Hematopoietic multipotent progenitor cell (in vitro differentiated cells): Measurements from ENCODE around the gene DISP2. TPM values are rescaled to one million over a fixed set of nuclear protein-coding genes. Genes with fewer than 3 reads are reported as not detected.

Experiments used
- DNase-seq, 3 donors: peaks; one replicate each; pipeline ENCODE4 v3.0.0-alpha.2; 2011 to 2015; ENCODE audit warnings: low read depth in 2 of 3, low spot score in 2 of 3
- total RNA-seq: library from RNA; depleted of rRNA; stranded (reverse); fragments of >200 nt; gene quantifications from one replicate; pipeline ENCODE4 v1.2.3, GENCODE V29; 2012

Gene DISP2
- total RNA-seq, 1 donor, result 0.54 TPM

DNA sequence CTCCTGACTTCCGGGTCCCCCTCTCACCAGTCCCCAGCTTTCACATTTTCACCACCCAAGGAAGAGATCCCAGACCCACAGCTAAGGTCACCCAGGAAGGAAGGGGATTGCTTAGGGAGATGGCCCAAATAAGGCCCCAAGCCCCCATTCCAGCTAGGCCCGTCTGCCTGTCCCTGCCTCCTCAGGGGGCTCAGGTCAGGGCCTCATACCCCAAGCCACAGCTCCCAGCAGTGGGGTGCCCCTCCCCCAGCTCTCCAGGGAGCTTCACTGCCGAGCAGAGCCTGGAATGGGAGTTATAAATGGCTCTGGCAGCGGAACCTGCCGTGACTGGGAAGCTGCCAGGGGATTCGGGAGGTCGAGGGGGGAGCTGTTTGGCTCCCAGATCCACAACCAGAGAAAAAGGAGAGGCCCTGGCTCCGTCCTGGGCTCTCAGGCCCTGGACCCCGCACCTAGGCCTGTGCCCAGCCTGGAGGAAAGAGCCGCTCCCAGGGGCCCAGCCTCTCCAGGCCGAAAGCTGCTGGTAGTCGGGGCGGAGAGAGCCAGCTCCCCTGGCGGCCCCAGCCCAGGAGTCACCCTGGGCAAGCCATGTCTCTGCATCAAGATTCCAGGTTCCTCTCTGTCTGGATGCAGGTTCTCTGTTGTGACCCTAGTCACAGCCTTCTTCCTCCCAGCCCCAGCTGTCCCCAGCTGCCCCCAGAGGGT lies 17.8 kb upstream of the DISP2 start:
- DNase-seq, result no peak

DNA sequence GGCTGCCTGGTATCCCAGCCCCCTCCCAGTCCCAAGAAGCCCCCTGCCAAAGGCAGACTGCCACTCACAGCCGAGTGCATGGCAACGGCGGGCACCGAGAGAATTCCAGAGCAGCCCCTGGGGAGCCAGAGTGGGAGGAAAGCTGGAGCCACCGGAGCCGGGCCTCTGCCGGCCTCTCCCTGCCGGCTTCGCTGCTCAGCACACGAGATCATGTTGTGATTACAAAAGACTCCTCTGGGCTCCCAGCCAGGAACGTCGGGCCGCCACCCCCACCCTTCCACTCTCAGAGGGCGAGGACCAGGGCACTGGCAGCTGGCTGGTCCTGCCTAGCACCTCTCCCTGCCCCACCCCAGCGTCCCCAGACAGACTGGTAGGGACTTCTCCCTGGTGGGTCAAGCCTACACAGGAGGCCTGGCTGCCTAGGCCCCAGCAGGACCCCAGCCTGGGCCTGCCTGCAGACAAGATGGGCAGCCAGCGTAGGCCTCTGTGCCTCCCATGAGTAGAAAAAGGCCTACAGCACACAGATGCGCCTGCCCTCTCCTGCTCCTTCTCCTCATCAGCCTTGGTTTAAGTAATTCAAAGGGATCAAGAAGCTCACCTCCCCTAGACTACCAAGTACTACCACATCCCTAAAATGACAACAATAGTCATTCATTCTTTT lies 17.1 kb upstream of the DISP2 start, which contains the start of gene CCDC9B:
CCDC9B (minus strand) TSS at position 200 of the 661 bp plus-strand sequence; CDS start at position 80, 120 bp downstream.
- DNase-seq, result peak in 1 of 3 donors; percentile 69

DNA sequence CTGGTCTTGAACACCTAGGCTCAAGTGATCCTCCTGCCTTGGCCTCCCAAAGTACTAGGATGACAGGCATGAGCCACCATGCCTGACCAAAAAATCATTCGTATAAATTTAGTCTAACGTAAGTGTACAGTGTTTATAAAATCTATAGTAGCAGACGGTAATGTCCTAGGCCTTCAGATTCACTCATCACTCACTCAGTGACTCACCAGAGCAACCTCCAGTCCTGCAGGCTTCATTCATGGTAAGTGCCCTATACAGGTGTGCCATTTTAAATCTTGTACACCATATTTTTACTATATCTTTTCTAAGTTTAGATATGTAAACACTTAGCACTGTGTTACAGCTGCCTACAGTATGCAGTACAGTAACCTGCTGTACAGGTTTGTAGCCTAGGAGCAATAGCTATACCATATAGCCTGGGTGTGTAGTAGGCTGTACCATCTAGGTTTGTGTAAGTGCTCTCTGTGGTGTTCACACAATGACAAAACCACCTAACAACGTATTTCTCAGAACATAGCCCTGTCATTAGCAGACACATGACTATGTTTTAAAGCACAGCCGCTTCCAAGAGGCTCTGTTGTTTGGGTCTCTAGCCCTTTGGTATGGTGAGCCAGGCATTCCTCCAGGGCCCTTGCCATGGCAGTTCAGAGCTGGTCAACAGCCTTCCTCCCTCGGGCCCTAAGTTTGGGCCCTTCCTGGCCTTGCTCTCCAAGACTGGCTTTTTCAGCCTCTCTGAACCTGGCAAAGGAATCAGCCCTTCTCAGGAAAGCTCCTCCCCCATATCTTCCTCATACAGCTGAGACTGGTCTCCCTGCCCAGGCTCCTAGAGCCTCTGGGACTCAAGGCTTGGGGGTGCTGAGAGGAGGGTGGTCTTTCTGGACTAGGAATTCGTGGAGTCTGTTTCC lies 15.4 kb upstream of the DISP2 start:
- no peak for DNase-seq

DNA sequence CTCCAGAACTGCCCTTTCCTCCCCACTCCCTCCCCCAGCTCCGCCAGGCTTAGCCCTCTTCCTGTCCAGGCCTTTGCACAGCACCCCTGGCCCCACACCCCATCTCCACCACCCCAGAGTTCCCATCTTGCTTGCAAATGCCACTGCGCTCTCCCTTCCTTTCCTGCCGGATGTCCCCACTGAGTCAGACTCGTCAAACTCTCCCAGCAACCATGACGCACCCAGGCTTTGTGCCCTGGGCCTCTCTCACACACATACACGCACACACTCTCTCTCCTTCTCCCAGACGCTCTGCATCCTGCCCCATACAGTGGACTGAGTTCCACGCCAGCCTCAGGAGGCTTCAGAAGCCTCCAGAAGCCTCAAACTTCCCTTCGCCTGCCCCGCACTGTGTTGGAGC lies 14.5 kb upstream of the DISP2 start:
- no peak for DNase-seq

DNA sequence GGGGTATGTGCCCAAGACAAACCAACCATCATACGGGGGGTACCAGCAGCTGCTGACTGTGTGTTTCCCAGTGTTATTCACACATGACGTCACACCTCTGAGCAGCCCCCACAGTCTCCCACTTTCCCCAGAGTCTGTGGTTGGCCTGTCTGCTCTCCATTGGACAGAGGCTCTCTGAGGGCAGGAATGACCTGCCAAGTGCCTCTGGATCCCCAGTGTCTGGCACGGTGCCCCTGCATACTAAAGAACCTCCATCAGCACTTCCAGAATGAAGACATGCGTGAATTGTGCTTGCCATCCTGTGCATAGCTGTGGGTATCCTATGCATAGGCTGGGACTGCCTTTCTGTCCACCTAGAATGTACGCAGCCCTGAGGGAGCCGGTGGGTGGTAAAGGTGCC lies 13.8 kb upstream of the DISP2 start:
- DNase-seq, result no peak

DNA sequence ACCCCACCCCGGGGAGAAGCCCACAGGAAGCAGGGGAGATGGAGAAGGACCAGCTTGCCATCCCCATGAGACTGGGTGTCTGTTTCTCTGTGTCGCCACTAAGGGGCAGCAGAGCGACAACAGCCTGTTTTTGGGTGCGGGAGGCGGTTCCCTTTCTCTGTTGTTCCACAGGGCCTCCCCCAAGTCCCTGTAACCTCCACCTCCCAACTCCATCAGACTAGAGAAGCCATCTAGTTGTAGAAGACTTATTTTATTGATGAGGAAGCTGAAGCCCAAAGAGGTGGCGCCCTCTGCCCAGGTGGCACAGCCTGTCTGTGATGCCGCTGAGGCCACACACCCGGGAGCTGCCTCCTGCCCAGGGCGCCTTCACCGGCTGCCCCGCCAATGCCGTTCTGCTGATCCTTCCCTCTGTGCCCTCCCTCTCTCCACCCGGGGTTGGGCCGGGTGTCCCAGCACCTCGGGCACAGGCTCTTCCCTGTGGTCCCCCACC lies 13.3 kb upstream of the DISP2 start:
- peak in 1 of 3 donors; percentile 77 for DNase-seq

DNA sequence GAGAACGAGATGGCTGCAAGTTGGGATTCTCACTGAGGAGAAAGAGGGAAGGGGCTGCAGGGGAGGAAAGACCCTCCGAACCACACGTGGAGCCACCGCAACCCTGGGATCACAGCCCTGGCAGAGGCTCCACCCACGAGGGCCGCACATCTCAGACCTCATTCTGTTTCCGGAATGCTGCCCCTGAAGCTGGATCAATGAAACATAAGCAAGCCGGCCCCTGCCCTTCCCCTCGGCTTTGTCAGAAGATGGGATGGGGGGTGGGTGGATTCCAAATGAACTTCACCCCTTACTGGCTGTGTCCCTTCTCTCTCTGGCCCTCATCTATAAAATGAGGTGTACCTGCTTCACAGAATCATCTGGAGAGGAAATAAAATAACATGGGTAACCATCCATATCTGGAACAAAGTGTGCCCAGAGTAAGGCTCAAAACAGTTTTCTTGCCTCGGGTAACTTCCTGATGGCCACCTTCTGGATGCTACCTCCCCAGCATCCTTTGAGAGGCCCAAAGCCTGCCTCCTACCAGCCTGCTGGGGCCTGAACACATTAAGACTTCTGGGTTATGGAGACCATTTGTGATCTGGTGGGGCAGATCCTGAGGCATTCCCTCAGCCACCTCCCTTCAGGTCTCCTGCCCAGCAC lies 12.7 kb upstream of the DISP2 start:
- DNase-seq, result no peak

DNA sequence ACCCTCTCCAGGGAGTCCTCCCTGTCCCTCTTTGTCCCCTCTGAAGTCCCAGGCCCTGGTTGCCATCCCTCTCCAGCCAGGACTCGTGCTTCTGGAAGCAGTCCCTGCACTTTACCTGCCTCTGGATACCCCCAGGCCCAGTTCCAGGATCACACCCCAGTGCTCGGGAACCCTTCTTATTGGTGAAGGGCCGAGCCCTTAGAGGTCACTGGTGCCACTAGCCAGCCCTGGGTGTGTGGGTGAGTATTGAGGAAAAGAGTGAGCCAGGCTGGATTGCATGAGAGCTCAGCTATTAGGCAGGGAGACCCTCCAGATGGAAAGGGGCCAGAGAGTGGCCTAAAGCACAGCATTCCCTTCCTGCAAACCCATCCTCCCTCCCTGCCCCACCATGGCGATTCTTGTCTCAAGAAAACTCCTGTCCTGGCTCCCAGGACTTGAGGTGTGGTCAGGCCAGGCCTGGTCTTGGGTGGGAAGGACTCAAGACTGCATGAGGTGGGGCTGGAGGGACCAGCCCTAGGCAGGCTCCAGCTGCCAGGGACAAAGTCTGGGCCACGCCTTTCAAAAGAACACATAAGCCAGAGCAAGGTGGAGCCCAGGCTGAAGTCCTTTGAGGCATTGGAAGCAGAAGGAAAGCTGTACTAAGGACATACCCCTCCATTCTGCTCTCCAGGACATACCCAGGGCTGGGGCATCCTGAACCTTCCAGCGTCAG lies 12.0 kb upstream of the DISP2 start:
- no peak for DNase-seq

DNA sequence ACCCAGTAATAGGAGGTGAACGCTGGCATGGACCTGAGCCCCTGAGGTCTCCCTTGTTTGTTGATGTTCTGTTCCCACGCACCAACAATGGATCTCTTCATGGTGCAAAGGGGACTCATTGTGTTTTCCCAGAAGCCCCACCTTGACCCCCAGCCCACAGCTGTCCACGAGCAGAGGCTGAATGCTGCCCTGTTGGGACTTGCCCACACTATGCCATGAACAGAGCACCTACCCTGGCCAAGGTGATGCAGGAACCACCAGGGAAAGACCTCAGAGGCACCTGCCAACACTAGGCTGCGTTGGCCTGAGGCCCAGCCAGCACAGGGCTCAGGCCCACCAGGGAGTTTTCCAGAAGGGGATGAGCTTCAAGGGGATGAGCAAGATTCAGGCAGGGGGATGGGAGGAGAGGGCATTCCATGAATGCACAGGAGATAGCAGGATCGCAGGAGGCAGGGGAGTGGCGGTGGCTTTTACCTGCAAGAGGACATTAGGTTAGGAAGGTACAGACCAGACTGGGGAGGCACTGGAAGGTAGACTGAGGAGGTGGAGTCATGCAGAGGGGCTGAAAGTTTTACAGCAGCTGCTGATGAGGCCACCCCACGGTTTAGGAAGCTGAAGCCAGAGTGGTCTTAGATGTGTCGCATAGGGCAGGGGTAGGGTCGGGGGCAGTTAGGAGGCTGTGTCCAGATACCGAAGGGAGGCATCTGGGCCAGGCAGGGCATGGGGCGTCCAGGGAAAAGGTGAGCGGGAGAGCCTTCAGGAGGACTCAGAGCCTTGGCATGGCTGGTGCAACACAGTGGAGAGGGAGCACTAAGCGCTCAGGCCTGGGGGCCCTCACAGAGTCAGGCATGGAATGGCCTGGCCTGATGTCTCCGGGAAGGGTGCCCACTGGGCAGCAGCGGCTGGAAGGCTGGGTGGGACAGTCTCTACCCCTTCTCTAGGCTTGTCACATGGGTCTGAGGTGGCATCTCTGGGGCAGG lies 11.2 kb upstream of the DISP2 start:
- no peak for DNase-seq

DNA sequence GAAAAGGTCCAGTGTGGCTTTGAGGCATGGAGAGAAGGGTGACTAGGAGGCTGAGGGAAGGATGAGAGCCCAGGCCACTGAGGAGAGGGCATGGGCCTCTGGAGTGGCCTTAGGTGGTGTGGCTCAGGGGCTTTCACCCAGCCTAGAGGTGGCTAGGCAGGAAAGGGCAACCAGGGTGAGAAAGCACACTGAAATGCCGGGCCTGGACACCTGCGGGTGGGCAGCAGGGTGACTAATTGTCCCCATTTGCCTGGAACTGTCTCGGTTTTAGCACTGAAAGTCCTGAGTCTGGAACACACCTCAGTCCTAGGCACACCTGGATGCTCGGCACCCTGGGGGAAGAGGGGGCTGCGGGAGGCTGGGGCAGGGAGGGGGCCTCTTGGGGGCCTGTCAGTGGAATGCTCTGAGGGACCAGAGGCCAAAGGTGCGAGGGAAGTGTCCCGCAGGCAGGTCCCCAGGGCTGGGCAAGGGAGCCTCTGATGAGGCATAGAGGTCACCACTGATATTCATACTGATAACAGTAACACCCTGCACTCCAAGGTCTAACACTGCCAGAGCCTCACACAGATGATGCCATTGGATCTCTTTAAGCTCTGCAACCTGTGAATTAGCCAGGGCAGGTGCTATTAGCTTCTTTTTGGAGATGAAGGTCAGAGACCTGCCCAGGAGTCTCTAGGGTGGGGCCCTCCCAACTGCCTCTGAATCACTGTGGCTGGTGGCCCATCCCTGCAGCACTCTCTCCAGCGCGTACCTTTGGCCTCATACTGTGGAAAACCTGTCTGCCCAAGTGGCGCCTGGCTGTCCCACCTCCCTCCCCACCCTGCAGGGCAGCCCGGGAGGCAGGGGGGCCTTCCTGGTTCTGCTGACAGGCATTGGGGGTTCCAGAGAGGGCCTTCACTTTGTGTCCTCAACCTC lies 10.2 kb upstream of the DISP2 start:
- no peak for DNase-seq

DNA sequence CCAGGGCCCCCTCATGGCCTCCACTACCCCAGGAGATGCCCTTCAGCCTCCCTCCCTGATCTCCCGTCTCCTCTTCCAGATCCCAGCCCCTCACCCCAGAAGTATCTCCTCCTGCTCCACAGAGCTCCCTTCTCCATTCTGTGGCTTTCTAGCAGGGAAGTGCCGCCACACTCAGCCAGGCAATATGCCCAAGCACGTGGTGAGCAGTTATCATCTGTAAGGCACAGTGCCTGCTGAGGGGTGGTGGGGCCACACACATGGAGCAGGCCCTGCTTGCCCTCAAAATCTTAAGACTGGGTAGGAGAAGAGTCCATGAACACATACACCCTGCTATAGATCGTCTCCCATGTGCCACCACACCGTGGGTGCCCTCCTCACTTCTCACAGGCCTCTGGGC lies 9.5 kb upstream of the DISP2 start:
- DNase-seq, result no peak

DNA sequence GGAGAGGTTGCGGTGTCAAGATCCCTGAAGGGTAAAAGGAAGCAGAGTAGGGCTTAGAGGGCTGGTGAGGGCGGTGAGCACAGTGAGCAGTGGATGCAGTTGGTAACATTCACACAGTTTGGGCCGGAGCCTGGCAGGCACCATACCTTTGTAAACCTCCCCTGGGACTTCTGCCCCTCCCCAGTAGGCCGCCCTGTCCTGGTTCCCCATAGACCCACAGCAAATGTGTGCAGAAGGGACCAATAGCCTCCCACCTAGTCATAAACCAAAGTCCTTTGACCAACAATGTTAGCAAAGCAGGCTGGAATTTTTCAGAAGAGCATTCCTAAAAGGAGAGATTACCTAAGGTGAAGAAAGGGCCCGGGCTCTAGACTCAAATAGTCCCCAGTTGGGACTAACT lies 8.9 kb upstream of the DISP2 start:
- no peak for DNase-seq

DNA sequence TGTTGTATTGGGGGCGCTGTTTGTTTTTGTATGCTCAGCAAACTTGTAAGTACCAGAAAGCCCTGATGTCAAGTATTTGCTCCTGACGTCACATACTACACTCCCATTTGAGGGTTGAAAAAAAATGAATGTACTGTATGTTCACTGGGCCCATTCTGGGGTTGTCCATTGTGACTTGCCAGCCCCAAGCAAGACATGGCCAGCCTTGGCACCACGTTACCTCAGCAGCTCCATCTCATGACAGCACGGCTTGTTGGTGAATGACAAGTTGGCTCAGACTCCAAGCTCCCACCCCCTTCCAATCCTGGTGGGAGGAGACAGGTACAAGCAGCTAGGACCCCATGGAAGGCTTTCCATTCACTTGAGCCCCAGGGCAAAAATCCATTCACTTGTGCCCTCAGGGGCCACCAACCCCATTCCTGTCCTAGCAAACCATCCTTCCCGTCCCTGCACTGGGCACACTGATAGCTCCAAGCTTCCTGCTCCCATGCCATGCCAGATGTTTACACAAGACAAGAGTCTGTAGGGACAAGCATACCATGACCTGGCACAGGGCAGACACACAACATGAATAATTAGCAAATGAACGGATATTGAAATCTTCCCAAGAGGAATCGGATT lies 5.6 kb upstream of the DISP2 start:
- no peak for DNase-seq

DNA sequence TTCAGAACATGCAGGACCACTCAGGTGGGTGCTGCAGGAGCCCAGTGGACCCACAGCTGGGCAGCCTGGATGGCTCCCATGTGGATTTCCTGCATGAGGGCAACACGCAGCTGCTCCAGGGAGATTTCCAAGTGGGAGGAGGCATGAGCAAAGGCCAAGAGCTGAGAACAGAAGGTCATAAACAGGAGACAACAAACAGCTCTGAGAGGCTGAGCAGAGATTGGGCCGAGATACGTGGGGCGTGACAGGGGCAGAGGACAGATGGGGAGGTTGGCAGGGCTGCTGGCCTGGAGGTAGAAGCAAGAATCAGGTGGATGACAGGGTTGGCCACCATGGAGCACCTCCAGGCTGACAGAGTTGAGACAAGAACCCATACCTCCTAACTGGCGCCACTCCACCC lies 4.3 kb upstream of the DISP2 start:
- no peak for DNase-seq

DNA sequence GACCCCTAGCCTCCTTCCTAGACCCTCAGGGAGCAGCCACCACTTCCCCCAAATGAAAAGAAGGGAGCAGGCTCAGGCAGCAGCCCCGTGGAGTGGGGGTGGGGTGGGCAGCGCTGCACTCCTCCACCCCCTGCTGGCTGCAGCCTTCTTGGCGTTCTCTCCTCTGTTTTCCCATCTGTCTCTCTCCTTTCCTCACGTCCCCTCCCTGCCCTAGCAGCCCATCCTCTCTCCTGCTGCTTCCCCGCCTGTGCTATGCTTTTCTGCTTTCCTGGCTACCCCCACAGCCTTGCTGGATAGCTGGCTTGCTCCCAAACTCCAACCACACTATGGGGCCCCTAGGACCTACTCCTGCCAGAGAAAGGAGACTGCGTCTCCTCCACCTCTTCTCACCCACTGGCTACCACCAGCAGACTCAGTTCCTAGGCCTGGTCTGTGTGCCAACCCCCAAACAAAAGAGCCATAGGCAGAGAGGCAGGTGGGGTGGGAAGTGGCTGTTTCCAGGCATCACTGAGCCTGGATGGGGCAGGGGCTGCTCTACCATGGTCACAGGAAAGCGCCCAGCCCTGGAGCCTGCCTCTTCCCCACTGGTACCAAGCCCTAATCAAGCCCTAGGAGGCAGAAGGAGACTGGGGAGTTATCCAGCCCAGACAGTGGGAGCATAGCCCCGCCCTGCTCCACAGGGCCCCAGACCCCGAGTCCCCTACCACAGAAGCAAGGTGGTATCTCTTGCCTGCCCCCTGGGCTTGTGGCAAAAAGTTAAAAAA lies 3.4 kb upstream of the DISP2 start:
- peak in 1 of 3 donors; percentile 47 for DNase-seq

DNA sequence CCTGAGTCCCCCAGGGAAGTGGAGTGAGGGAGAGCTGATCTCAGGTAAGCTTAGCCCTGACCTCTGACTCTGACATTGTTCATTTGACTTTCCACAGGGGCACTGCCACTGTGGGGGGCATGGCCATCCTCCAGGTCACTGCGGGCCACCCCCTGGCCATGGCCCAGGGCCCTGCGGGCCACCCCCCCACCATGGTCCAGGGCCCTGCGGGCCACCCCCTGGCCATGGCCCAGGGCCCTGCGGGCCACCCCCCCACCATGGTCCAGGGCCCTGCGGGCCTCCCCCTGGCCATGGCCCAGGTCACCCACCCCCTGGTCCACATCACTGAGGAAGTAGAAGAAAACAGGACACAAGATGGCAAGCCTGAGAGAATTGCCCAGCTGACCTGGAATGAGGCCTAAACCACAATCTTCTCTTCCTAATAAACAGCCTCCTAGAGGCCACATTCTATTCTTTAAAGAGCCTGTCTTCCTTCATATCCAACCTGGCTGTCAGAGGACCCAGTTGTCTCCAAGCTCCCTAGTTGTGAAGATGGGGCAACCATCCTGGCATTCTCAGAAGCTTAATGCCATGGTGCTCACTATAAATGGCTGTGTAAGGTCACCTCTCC lies 1.9 kb upstream of the DISP2 start:
- DNase-seq, result no peak
